LHCN-M2 (cell line): ENCODE measurements around the gene LIMK1. TPM values are rescaled to one million over a fixed set of nuclear protein-coding genes. Genes with fewer than 3 reads are reported as not detected.
"Not testable (repeated sequence)": the region's sequence is repeated elsewhere in the genome, so short reads cannot be mapped to it uniquely, and the experiment has no call there.

ENCODE experiments used
- DNase-seq: peaks from one replicate; pipeline ENCODE4 v3.0.0-alpha.2; 2012; ENCODE audit warnings: low read depth
- total RNA-seq: library from RNA; depleted of rRNA; stranded (reverse); fragments of >200 nt; gene quantifications from 2 replicates; pipeline ENCODE4 v1.2.3, GENCODE V29; 2014

LIMK1 gene
- total RNA-seq, 1 experiment from 2014 or later: 121 TPM

DNA sequence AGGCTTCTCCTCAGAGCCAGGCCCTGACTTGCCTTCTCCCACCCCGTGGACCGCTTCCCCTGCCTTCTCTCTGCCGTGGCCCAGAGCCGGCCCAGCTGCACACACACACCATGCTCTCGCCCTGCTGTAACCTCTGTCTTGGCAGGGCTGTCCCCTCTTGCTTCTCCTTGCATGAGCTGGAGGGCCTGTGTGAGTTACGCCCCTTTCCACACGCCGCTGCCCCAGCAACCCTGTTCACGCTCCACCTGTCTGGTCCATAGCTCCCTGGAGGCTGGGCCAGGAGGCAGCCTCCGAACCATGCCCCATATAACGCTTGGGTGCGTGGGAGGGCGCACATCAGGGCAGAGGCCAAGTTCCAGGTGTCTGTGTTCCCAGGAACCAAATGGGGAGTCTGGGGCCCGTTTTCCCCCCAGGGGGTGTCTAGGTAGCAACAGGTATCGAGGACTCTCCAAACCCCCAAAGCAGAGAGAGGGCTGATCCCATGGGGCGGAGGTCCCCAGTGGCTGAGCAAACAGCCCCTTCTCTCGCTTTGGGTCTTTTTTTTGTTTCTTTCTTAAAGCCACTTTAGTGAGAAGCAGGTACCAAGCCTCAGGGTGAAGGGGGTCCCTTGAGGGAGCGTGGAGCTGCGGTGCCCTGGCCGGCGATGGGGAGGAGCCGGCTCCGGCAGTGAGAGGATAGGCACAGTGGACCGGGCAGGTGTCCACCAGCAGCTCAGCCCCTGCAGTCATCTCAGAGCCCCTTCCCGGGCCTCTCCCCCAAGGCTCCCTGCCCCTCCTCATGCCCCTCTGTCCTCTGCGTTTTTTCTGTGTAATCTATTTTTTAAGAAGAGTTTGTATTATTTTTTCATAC is 38.0 kb downstream of the LIMK1 start:
- no peak for DNase-seq

DNA sequence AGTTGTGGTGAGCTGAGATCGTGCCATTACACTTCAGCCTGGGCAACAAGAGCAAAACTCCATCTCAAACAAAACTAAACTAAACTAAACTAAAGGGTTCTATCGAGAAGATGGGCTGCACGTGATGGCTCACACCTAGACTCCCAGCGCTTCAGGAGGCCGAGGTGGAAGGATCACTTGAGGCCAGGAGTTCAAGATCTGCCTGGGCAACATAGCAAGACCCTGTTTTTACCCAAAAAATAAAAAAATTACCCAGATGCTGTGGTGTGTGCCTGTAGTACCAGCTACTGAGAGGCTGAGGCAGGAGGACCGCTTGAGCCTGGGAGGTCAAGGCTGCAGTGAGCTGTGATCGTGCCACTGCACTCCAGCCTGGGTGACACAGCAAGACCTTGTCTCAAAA is 40.3 kb downstream of the LIMK1 start:
- not testable (repeated sequence) for DNase-seq

DNA sequence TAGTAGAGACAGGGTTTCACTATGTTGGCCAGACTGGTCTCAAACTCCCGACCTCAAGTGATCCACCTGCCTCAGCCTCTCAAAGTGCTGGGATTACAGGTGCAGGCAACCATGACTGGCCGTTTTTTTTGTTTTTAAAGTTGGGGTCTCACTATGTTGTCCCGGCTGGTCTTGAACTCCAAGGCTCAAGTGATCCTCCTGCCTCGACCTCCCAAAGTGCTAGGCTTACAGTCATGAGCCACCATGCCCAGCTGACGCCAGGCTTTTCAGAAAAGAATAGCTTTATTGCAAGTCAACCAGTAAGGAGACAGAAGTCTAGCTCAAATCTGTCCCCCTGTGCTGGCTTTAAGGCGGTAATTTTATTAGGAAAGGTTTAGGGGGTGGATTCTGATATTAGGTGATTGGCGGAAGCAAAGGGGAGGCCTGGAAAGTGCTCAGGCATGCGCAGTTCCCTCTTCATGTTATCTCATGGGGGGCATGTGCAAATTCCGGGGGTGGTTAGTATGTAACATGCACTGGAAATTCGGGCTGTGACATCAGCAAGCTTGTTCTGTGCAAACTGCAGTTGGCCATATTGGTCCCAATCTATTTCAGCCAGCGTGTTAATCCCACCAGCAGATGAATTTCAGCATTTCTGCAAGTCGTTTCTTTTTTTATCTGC is 42.7 kb downstream of the LIMK1 start:
- no peak for DNase-seq

DNA sequence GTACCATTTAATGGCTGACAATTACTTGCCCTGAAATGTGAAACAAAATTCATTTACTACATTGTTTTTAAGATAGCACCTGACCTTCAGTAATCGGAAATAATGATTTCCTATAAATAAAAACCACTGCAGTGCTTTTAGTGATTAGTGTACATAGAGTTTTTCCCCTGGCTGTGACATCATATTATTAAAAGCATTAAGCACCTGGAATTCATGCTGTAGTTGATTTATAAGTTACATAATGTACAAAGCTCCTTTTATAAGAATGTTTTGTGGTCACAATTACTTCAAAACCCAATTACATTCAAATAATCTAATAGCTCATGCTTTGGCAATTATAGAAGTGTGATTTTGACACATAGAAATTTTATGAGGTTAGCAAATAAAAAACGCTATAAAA is 46.3 kb downstream of the LIMK1 start:
- no peak for DNase-seq

DNA sequence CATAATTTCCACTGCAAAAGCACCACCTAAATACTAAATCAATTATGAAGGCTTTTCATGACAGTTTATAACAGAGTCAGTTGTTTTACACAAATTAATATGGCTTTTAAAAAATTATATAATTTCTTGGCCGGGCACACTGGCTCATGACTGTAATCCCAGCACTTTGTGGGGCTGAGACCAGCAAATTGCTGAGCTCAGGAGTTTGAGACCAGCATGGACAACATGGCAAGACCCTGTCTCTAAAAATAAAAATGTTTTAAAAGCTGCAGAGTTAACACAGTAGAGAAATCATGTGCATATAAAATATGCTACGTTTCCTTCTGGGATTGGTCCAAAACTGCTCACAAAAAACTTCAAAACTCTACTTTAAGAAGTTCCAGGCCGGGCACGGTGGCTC is 46.9 kb downstream of the LIMK1 start:
- DNase-seq: no peak

DNA sequence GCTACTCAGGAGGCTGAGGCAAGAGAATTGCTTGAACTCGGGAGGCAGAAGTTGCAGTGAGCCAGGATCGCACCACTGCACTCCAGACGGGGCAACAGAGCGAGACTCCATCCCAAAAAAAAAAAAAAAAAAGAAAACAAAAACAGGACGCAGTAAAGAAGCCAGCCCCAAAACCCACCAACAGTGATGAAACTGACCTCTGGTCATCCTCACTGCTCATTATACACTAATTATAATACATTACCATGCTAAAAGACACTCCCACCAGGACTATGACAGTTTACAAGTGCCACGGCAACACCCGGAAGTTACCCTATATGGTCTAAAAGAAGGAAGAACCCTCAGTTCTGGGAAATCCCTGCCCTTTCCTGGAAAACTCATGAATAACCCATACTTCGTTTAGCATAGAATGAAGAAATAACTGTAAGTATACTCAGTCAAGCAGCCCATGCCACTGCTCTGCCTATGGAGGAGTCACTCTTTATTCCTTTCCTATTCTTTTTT is 50.6 kb downstream of the LIMK1 start:
- no peak for DNase-seq

DNA sequence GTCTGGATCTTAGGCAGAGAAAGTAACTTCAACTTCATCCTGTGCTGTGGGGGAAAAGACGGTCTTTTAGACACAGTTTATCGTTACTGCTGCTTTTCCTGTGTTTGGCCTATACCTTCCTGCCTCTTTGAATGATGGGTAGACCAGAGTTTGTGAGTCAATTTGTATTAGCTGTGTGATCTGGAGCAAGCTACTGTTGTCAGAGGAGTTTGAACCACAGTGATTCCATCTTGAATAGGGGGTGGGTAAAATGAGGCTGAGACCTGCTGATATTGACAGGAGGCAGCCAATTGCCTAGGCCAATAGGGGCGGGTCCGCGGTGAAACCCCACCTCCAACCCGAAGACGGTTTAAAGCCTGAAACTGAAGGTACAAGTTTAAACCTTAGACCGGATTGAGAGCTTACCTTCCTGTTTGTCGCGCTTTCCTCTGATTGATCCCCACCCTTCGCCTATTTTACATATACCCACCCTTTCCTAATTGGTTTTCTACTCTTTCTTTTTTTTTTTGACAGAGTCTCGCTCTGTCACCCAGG is 54.8 kb downstream of the LIMK1 start:
- no peak for DNase-seq

DNA sequence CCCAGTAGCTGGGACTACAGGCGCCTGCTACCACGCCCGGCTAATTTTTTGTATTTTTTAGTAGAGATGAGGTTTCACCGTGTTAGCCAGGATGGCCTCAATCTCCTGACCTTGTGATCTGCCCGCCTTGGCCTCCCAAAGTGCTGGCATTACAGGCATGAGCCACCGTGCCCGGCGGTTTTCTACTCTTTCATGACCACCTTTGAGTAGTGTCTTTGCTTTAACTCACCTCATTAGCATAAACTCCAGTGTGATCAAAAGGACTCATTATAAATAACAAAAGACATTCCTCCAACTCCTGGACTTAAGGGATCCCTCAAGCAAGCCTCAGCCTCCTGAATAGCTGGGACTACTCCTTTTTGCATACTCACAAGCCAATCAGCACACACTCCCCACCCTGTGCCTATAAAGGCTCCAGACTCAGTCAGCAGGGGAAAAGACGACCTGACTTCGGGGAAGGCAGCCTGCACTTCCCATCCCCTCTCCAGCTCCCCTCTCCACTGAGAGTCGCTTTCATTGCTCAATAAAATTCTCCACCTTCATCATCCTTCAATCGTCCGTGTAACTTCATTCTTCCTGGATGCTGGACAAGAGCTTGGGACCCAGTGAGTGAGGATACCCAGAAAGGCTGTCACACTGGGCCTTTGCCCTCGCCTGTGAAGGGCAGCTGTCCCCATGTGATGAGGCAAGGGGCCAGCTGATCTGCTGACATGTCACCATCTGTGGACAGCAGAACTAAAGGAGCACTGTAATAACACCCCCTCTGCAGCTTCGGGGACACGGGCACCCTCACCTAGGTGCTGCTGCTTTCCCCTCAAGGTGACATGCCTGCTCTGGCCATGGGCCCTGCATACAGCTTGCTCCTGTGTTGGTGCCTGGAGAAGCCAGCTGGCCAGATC is 55.6 kb downstream of the LIMK1 start:
- no peak for DNase-seq

DNA sequence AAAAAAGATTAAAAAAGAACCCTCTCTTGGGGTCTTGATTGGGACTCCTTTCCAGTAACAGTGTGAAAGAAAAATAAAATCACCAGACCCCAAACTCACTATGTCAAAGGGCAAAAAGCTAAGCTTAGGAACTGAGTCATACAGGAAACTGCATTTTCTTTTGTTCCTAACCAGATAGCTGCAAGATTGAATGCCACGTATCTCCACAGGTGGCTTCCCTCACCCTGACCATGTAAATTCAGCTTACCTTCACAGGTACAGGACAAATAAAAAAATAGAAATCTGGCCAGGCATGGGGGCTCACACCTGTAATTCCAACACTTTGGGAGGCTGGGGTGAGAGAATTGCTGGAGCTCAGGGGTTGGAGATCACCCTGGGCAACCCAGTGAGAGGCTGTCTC is 58.1 kb downstream of the LIMK1 start:
- no peak for DNase-seq

DNA sequence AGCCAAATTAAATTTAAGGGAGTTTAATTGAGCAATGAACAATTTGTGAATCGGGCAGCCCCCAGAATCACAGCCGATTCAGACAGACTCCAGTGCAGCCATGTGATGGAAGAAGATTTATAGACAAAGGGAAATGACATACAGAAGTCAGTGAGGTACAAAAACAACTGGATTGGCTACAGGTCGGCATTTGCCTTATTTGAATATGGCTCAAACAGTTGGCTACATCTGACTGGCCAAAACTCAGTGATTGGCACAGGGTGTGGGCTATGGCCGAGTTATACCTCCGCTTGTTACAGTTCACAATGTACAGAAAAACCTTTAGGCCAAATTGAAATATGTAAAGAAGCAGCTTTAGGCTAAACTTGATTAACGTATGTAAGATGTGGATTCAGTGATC is 59.8 kb downstream of the LIMK1 start:
- no peak for DNase-seq

DNA sequence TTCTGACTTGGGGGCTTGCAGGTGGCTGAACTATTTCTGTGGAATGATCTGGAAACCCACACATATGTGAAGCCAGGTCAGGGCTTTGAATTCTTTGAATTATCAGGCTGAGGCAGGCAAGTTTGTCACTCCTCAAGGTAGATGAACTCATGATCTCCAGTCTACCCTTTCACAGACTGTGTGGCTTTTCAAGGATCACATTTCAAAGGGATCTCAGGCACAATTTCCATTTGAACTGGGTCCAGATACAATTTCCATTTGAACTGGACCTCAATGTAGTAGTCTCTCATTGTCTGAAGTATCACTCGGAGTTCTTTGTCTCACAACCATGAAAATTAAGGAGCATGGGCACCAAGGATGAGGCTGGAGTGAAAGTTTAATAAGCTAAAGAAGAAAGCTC is 64.9 kb downstream of the LIMK1 start:
- no peak for DNase-seq

DNA sequence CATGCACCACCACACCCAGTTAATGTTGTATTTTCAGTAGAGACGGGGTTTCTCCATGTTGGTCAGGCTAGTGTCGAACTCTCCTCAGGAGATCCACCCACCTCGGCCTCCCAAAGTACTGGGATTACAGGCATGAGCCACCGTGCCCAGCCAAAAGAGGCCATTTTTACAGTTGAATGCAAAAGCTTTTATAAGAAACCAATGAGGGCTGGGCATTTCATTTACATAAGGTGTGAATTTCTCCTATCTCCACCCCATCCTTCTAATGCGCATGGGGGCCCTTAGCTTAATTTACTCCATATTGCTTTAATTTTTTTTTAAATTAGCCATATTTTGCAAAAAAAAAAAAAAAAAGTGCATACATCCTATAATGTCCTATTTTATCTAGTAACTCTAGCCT is 65.5 kb downstream of the LIMK1 start:
- DNase-seq: no peak

DNA sequence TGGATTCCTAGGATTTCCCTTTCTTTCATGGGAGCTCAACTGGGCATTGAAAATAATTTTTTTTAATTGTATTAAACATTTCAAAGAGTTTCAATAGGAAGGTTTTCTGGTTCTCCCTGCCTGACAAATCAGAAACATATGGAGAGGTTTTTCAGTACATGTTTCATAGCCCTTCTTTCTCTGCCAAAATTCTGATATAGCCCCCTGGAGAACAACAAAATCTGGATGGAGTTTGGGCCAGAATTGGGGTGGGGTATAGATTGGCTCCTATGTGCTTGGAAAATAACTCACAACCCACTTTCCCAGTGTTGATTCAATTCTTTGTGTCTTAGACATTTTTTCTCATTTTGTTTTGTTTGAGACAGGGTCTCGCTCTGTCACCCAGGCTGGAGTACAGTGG is 66.0 kb downstream of the LIMK1 start:
- DNase-seq: no peak

DNA sequence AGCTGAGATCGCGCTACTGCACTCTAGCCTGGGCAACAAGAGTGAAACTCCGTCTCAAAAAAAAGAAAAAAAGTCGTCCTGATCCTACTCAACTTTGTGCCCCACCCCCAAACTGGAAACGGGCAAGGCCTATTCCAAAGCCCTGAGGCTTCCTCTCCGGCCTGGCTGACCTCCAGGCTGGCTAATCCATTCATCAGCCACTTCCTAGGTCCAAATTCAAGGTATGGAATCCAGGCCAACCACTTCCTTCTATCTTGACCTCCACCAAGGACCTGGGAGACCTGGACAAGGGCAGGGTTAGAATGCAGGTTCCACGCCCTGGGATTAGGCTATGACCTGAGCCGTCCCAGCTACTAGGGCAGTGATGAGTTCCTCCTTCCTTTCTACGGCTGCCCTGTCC is 70.1 kb downstream of the LIMK1 start:
- no peak for DNase-seq

DNA sequence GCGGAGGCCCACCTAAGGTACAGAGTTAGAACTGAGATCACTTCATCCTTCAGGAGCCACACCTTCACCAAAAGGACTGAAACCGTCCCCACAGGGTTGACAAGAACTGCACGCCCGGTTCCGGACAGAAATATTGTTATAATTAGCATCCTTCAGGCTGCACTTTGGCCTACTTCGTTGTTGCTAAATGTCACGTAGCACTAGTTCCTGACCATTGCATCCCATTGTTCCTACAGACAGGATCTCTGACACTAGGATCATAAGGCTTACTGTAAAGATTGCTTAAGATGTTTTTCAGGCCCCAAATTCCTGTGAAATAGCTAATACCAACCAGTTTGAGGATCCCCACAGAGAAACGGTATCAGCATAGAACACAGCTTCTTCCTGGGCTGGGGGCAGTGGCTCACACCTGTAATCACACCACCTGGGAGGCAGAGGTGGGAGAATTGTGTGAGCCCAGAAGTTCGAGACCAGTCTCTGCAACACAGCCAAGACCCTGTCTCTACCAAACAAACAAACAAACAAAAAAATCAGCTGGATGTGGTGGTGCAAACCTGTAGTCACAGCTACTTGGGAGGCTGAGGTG is 72.3 kb downstream of the LIMK1 start:
- no peak for DNase-seq

DNA sequence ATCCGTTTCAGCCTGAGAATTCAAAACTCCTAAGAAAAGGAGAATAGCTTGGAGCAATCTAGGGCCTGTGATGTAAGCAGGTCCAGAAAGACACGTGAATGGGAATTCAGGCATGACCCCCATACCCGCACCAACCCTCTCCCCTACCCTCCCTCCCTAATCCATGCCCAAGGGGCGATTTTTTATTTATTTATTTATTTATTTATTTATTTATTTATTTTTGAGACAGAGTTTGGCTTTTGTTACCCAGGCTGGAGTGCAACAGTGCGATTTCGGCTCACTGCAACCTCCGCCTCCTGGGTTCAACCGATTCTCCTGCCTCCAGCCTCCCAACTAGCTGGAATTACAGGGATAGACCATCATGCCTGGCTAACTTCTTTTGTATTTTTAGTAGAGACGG is 74.0 kb downstream of the LIMK1 start:
- no peak for DNase-seq

DNA sequence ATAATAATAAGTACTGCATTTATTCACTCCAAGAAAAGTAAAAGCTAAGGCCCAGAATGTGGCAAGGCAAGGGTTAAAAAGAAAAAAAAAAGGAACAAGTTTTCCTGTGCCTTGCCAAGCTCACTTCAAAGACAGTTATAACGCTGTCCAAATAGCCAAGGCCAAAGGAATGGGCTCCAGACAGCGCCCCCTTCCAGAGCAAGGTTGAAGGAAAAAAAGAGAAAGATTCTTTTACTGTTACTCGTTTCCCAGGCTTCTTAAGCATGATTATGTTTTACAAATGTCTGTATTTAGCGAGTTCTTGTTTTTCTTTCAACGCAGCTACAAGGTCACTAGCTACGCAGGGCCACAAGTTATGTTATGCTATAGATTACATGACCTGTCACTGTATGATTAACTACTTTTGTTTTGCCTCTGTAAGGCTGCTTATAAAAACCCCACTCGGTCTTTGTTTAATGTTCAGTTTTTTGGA is 81.4 kb downstream of the LIMK1 start:
- peak; percentile 31 for DNase-seq

DNA sequence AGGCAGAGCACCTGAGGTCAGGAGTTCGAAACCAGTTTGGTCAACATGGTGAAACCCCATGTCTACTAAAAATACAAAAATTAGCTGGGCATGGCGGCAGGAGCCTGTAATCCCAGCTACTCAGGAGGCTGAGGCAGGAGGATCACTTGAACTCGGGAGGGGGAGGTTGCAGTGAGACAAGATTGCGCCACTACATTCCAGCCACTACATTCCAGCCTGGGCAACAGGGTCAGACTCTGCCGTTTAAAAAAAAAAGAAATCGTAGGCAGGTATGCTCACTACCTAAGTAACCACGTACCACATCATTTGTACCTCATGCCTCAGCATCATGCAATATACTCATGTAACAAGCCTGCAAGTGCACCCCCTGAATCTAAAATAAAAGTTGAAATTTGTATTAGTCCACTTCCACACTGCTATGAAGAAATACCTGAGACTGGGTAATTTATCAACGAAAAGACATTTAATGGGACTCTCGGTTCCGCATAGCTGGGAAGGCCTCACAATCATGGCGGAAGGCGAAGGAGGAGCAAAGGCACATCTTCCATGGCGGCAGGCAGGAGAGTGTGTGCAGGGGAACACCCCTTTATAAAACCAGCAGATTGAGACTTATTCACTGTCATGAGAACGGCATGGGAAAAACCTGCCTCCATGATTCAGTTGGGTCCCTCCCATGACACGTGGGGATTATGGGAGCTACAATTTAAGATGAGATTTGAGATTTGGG is 82.4 kb downstream of the LIMK1 start:
- DNase-seq: no peak

DNA sequence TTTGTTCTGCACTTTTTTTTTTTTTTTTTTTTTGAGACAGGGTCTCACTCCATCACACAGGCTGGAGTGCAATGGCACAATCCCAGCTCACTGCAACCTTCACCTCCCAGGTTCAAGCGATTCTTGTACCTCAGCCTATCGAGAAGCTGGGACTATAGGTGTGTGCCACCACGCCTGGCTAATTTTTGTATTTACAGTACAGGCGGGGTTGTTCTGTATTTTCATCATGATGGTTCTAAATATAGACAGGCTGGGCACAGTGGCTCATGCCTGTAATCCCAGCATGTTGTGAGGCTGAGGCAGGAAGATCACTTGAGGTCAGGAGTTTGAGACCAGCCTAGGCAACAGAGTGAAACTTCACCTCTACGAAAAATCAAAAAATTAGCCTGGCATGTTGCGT is 83.7 kb downstream of the LIMK1 start:
- not testable (repeated sequence) for DNase-seq
